LNCAP (cell line): ENCODE measurements around the gene C1orf94.

ENCODE experiments used
- CTCF ChIP-seq: fragments of 450-650 bp; IDR thresholded peaks from 2 replicates; pipeline ENCODE4 v1.5.1; 2017; ENCODE audit warnings: mild to moderate bottlenecking

Gene C1orf94

GRCh38 chr1:34266127-34266951, 89.6 kb downstream of the C1orf94 start:
- TF ChIP-seq CTCF = no peak

- no peak for TF ChIP-seq CTCF
Measured at GRCh38 chr1:34267326-34267725, 90.6 kb downstream of the C1orf94 start.

- no peak for TF ChIP-seq CTCF
Measured at GRCh38 chr1:34268311-34268954, 91.7 kb downstream of the C1orf94 start.
